NCI-H1436 treated with DMSO at 0.1 percent for 48 hours (cell line): ENCODE data around the gene PLLP.

Experiments used
- DNase-seq: peaks from one replicate; lab custom pipeline; 2025; lab: John Stamatoyannopoulos, UW

PLLP gene, protein sequence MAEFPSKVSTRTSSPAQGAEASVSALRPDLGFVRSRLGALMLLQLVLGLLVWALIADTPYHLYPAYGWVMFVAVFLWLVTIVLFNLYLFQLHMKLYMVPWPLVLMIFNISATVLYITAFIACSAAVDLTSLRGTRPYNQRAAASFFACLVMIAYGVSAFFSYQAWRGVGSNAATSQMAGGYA

GRCh38 chr16:57284209-57284951 is at the start of gene PLLP:
Gene PLLP, minus strand, starts transcription at chr16:57284672. Its CDS starts 132 bp downstream, at chr16:57284540.
- DNase-seq: no peak

DNA sequence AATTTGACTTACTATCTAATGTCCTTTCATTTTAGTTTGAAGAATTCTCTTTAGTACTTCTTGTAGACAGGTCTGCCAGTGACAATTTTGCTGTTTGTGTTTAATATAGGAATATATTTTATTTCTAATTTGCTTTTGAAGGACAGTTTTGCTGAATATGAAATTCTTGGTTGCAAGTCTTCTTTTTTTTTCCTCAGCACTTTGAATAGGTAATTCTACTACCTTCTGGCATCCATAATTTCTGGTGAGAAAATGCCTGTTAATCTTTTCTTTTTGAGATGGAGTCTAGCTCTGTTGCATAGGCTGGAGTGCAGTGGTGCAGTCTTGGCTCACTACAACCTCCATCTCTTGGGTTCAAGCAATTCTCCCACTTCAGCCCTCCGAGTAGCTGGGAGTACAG is 48.9 kb upstream of the PLLP start:
- no peak for DNase-seq

DNA sequence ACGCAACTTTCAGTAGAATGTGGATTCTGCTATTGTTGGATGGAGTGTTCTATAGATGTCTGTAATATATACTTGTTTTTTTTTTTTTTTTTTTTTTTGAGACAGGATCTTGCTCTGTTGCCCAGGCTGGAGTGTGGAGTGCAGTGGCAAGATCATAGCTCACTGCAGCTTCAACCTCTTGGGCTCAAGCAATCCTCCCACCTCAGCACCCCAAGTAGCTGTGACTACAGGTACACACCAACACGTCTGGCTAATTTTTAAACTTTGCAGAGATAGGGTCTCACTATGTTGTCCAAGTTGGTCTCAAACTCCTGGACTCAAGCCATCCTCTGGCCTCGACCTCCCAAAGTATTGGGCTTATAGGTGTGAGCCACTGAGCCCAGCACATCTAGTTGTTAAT is 46.9 kb upstream of the PLLP start:
- DNase-seq: no peak

GRCh38 chr16:57329718-57330327 is 45.4 kb upstream of the PLLP start:
- no peak for DNase-seq

GRCh38 chr16:57325458-57325857 is 41.0 kb upstream of the PLLP start:
- DNase-seq: no peak

DNA sequence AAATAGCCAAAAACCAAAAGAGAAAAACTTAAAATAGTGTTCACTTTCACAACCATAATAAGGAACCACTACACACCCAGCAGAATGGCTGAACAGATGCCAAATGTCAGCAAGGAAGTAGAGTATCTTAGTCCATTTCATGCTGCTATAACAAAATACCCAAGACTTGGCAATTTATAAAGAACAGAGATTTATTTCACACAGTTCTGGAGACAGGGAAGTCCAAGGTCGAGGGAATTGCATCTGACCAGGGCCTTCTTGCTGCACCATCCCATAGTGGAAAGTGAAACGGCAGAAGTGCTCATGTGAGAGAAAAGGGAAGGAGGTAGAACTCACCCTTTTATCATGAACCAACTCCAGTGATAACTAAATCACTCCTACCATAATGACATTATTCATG is 40.3 kb upstream of the PLLP start:
- no peak for DNase-seq

DNA sequence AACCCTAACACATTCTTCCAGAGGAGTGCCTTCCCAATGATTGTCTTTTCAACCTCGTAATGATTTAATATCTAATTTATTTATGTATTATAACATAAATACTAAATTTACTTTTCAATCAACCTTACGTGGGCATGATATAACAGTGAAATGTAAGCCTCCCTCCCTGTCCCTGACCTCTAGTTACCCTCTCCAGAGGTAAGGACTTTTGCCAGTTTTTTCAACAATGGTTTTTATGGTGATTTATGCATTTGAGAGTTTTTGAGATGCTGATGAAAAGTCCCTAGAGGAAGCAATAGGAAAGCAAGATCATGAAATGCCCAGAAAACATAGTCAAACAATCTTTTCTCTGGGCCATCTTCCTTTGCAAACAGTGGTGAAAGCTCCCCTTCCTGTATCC is 35.2 kb upstream of the PLLP start:
- DNase-seq: no peak

DNA sequence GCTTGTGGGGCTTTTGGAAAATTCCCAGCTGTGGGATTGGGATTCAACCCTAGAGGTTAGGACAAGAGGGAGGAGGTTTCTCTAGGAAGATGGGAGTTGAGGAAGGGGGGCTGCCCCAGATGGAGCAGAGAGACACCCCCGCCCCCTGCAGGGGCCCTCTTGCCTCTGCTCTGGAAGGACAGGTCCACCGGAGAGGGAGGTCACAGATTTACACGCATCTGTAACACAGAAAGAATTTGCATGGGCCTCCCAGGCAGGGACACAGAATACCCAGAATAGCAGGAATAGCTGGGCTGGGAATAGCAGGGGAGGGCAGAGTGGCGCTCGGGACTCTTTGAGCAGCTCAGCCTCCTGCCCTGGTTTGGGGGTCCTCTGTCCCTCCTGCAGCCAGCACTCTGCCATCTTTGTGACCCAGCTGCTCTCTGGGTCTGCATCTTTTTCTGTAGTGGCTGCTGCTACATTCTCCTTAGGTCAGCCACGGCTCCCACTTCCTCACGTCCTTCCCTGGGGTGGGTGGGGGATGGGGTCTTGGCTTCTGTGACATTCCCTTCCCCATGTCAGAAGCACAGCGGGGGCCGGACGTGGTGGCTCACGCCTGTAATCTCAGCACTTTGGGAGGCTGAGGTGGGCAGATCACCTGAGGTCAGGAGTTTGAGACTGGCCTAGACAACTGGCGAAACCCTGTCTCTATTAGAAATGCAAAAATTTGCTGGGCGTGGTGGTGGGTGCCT is 33.9 kb upstream of the PLLP start:
- no peak for DNase-seq

DNA sequence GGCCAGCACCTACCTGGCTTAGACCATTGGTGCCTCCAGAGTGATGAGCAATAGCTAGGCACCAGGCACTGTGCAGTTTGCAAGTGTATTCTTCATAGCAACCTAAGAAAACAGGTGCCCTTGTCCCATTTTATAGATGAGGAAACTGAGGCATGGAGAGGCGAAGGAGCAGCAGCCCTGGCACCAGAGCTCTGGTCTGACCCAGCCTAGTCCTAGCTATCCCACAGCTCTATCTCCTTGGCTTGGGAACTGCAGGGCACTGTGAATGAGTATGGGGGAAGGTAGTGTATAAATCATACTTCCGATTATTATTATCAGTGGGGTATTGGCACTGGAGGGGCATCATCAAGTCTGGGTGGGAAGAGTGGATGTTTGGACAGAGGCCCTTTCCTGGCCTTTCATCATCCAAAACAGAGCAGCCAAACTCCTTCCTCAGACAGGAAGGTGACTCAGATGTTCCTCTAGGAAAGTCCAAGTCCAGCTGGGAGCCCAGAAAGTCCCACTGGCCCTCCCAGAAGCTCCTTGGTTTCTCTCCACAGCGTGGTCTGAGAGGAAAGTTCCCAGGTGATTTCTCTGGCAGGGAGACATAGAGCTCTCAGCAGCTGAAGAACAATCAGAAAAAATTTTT is 32.0 kb upstream of the PLLP start:
- DNase-seq: no peak

DNA sequence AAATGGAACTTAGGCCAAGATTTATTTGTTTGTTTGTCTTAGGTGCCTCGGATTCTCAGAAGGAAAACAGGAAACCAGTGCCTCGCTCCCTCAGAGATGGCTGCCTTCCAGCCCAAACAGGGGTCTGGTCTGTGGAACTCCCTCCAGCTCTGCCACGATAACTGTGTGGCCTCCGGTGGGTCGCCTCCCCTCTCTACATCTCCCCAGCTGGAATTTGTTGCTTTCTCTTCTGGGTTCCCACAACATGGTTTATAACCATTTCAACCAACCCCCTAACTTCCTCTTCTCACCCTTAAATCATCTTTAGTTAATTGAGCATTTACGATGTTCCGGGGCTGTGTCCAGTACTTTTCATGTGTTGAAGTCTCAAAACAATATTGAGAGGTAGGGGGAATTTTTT is 30.9 kb upstream of the PLLP start:
- no peak for DNase-seq

- DNase-seq: no peak
These were observed 29.8 kb upstream of the PLLP start for GRCh38 chr16:57314161-57314785.

- no peak for DNase-seq
These were observed 29.0 kb upstream of the PLLP start for GRCh38 chr16:57313509-57313908.

GRCh38 chr16:57310801-57311200 is 26.3 kb upstream of the PLLP start:
- DNase-seq: no peak

- no peak for DNase-seq
These were observed 23.6 kb upstream of the PLLP start for GRCh38 chr16:57308041-57308440.

DNA sequence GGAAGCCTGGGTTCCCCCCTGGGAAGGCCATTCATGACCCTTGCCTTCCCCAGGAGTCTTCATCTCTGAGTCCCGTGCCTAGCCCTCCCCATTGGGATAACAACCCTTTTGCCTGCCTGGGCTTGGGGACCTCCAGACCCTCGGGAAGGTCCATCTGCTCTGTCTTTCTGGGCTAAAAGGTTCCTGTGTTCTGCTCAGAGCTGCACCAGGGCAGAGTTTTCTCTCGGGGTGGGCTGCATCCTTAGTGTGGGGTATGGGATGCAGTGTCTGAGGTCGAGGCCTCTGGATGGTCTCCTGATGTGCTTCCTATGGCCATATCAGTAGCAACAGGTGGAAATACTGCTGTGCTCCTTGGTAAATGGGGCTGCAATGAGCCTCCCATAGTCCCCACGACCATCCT is 22.9 kb upstream of the PLLP start:
- DNase-seq: no peak

DNA sequence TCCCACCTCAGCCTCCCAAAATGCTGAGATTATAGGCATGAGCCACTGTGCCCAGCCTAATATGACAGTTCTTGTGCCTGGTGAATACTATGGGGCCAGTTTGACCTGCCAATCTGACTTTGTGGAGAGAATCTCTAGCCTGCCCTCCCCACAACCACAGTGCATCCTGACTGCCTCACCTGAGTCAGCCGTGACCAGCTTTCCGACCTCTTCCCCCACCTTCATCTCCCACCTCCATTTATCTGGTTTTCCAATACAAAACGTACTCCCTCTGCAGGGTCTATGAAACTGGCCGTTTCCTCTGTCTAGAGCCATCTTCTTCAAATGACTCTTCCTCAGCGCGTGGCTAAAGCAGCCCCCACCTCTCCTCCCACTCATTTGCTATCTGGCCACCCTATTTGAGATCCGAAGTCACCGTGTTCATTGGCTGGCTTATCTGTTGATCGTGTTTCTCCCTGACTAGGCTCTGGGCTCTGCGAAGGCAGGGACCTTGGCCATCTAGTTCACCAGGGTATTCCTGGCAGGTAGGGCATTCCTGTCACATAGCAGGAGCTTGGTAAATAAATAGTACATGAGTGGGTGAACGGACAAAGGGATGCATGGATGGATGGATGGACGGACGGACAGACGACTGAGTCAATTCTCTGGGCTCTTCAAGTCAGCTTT is 22.3 kb upstream of the PLLP start:
- DNase-seq: no peak

DNA sequence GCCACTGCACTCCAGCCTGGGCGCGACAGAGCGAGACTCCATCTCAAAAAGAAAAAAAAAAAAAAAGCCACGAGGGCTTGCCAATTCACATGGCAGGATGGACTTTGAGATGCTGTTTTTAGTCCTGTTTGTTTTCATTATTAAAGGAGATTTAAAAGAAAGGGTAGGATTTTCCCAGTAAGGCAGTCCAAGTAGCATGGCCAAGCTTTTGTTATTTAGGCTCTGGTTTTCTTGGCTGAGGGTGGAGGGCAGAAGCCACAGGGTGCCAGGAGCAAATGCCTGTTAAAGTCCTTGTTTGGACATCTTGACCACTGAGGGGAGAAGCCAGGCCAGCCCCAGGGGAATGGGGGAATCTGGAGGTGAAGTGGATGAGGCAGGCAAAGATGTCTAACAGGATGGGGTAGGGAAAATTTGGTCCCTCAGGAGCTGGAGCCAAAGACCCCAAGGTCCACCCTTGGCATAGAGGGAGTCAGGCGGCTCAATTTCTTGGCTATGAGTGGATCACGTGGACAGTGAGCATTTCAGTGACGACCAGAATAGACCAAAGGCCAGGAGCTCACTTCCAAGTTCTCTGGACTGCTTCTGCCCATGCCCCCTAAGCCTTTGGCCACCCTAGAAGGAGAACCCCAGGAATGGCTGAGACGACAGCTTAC is 20.8 kb upstream of the PLLP start:
- no peak for DNase-seq

GRCh38 chr16:57304169-57305061 is 19.9 kb upstream of the PLLP start:
- DNase-seq: no peak

DNA sequence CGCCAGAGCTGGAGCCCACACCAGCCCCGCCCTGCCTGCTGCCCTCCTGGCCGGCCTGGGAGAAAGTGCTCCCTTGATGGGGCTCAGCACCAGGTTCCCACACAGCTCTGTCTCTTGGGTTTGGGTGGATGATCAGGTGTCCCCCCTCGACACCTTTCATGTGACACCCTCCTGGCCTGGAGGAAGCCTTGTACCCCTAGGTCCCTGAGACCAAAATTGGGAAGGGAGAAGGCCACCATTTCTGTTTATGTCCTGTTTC is 19.4 kb upstream of the PLLP start:
- DNase-seq: no peak
